GM12891 (cell line): ENCODE results near the gene CELSR1.

Experiments used
- DNase-seq: peaks from one replicate; pipeline ENCODE4 v3.0.0; 2011; ENCODE audit warnings: low spot score; ENCODE audit not compliant: insufficient read length
- FAIRE-seq: peaks from 2 replicates; lab custom pipeline; 2011; peaks lifted over from hg19 to GRCh38; lab: Jason Lieb, UNC
- PAX5 ChIP-seq: IDR thresholded peaks from 2 replicates; pipeline ENCODE4 v1.6.1; 2011; ENCODE audit warnings: low read length, moderate library complexity, mild to moderate bottlenecking; ENCODE audit not compliant: insufficient read depth, severe bottlenecking
- POLR2A ChIP-seq: IDR thresholded peaks from 2 replicates; pipeline ENCODE4 v1.6.1; 2011; ENCODE audit warnings: low read depth, low read length, control low read depth
- POLR2AphosphoS5 ChIP-seq: IDR thresholded peaks from 2 replicates; pipeline ENCODE4 v1.6.1; 2011; ENCODE audit warnings: low read depth, low read length, control low read depth
- POU2F2 ChIP-seq: IDR thresholded peaks from 2 replicates; pipeline ENCODE4 v1.6.1; 2011; ENCODE audit warnings: low read depth, mild to moderate bottlenecking, control low read depth, low read length, moderate library complexity
- SPI1 ChIP-seq: IDR thresholded peaks from 2 replicates; pipeline ENCODE4 v1.6.1; 2011; ENCODE audit warnings: low read depth, low read length, control low read depth
- TAF1 ChIP-seq: IDR thresholded peaks from 2 replicates; pipeline ENCODE4 v1.6.1; 2011; ENCODE audit warnings: low read depth, low read length, control low read depth

Gene CELSR1

GRCh38 chr22:46514592-46515207 is 22.7 kb downstream of the CELSR1 start:
- no peak for DNase-seq
- TF ChIP-seq SPI1 (no peak), TAF1 (no peak), POLR2AphosphoS5 (no peak)
- FAIRE-seq, result no peak

GRCh38 chr22:46513908-46514550 is 23.4 kb downstream of the CELSR1 start:
- FAIRE-seq, result no peak
- no peak for DNase-seq
- TF ChIP-seq TAF1 (no peak), POU2F2 (no peak), POLR2A (no peak), SPI1 (no peak), PAX5 (no peak)

GRCh38 chr22:46512683-46513082 is 24.7 kb downstream of the CELSR1 start:
- no peak for FAIRE-seq
- DNase-seq, result no peak
- TF ChIP-seq SPI1 (no peak), PAX5 (no peak), POU2F2 (no peak), POLR2A (no peak)

GRCh38 chr22:46512039-46512370 is 25.4 kb downstream of the CELSR1 start:
- FAIRE-seq (no peak), DNase-seq (no peak)
- TF ChIP-seq PAX5, result no peak

GRCh38 chr22:46511151-46512038 is 26.0 kb downstream of the CELSR1 start:
- FAIRE-seq (no peak), DNase-seq (no peak)
- no peak for TF ChIP-seq TAF1
- TF ChIP-seq POLR2A, result no peak
- TF ChIP-seq POU2F2, result no peak
- no peak for TF ChIP-seq POLR2AphosphoS5
- no peak for TF ChIP-seq PAX5

GRCh38 chr22:46509416-46510089 is 27.9 kb downstream of the CELSR1 start:
- TF ChIP-seq POLR2AphosphoS5 (no peak), POU2F2 (no peak), TAF1 (no peak), POLR2A (no peak), SPI1 (no peak), PAX5 (no peak)
- FAIRE-seq (no peak), DNase-seq (no peak)

GRCh38 chr22:46508491-46508999 is 28.9 kb downstream of the CELSR1 start:
- no peak for FAIRE-seq
- TF ChIP-seq SPI1 (no peak), PAX5 (no peak), POLR2A (no peak), POLR2AphosphoS5 (no peak), TAF1 (no peak), POU2F2 (no peak)

GRCh38 chr22:46507451-46508425 is 29.7 kb downstream of the CELSR1 start:
- DNase-seq (no peak), FAIRE-seq (no peak)
- TF ChIP-seq PAX5 (no peak), POLR2A (no peak), POLR2AphosphoS5 (no peak), POU2F2 (no peak), SPI1 (no peak), TAF1 (no peak)

More at GRCh38 chr22:46508491-46508999, 28.9 kb downstream of the CELSR1 start:
- DNase-seq, result no peak

- TF ChIP-seq POLR2A (no peak), POU2F2 (0 out of 2 replicates have a peak, but pooled peaks have one; percentile 46)
- no peak for FAIRE-seq
Observed at GRCh38 chr22:46504584-46504983, 32.8 kb downstream of the CELSR1 start.

More at GRCh38 chr22:46504584-46504983, 32.8 kb downstream of the CELSR1 start:
- DNase-seq, result no peak
